Neural crest cell (in vitro differentiated cells): ENCODE measurements around the gene TMEM44. TPM values are rescaled to one million over a fixed set of nuclear protein-coding genes. Genes with fewer than 3 reads are reported as not detected.
"Not testable (repeated sequence)": the region's sequence is repeated elsewhere in the genome, so short reads cannot be mapped to it uniquely, and the experiment has no call there.

Experiments
- DNase-seq: peaks from one replicate; pipeline ENCODE4 v3.0.0; 2021; ENCODE audit warnings: low read depth, mixed read lengths, low spot score
- H3K27ac Mint-ChIP-seq: one replicate; pipeline ENCODE4 v1.8.0; 2021; ENCODE audit warnings: mild to moderate bottlenecking, mixed read lengths; ENCODE audit not compliant: unreplicated experiment
- H3K27me3 Mint-ChIP-seq: 2 replicates; pipeline ENCODE4 v1.8.0; 2021; ENCODE audit warnings: low read depth, mild to moderate bottlenecking, mixed read lengths
- H3K36me3 Mint-ChIP-seq: 2 replicates; pipeline ENCODE4 v1.8.0; 2021; ENCODE audit warnings: low read depth, mild to moderate bottlenecking, mixed read lengths
- H3K4me1 Mint-ChIP-seq: 2 replicates; pipeline ENCODE4 v1.8.0; 2021; ENCODE audit warnings: mixed read lengths
- H3K4me3 Mint-ChIP-seq: one replicate; pipeline ENCODE4 v1.8.0; 2021; ENCODE audit warnings: mild to moderate bottlenecking, mixed read lengths
- H3K9me3 Mint-ChIP-seq: 2 replicates; pipeline ENCODE4 v1.8.0; 2021; ENCODE audit warnings: mixed read lengths
- total RNA-seq: library from RNA; stranded (reverse); gene quantifications from 2 replicates; pipeline ENCODE4 v1.2.1, GENCODE V29; 2021
- TF ChIP-seq, protein P1 (sequence below): fragments of 200-600 bp; sonication (generic); conservative IDR thresholded peaks from 2 replicates; pipeline ENCODE4 v1.5.0; 2021; ENCODE audit warnings: antibody characterized with exemption, mild to moderate bottlenecking

TMEM44 gene
- total RNA-seq, 1 donor from 2014 or later = 43.8 TPM

DNA sequence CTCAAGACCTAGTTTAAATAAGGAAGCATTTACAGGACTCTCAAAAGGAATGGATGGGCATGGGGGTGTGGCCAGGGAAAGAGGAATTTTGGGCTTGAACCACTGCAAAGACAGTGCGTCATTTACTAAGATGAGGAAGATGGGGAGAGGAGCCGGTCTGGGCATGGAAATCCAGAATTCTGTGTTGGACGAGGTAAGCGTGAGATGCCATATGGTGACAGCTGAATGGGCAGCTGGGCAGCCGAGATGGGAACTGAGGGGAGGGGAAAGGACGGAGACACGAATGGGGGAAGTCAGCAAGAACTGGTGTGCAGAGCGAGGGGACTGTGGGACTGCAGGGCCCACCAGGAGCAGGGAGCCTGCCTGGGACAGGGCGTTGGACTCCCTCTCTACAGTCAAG is 24.2 kb downstream of the TMEM44 start:
- Mint-ChIP-seq H3K27ac (peak overlapping the region; percentile 71), H3K4me3 (no peak overlapping the region), H3K27me3 (no peaks in the 10 kb centered on the region), H3K36me3 (peaks cover 10% of the 10 kb centered on the region), H3K4me1 (no peaks in the 10 kb centered on the region), H3K9me3 (no peaks in the 10 kb centered on the region)
- DNase-seq = no peak
- TF ChIP-seq, protein P1, sequence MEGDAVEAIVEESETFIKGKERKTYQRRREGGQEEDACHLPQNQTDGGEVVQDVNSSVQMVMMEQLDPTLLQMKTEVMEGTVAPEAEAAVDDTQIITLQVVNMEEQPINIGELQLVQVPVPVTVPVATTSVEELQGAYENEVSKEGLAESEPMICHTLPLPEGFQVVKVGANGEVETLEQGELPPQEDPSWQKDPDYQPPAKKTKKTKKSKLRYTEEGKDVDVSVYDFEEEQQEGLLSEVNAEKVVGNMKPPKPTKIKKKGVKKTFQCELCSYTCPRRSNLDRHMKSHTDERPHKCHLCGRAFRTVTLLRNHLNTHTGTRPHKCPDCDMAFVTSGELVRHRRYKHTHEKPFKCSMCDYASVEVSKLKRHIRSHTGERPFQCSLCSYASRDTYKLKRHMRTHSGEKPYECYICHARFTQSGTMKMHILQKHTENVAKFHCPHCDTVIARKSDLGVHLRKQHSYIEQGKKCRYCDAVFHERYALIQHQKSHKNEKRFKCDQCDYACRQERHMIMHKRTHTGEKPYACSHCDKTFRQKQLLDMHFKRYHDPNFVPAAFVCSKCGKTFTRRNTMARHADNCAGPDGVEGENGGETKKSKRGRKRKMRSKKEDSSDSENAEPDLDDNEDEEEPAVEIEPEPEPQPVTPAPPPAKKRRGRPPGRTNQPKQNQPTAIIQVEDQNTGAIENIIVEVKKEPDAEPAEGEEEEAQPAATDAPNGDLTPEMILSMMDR = no peak

DNA sequence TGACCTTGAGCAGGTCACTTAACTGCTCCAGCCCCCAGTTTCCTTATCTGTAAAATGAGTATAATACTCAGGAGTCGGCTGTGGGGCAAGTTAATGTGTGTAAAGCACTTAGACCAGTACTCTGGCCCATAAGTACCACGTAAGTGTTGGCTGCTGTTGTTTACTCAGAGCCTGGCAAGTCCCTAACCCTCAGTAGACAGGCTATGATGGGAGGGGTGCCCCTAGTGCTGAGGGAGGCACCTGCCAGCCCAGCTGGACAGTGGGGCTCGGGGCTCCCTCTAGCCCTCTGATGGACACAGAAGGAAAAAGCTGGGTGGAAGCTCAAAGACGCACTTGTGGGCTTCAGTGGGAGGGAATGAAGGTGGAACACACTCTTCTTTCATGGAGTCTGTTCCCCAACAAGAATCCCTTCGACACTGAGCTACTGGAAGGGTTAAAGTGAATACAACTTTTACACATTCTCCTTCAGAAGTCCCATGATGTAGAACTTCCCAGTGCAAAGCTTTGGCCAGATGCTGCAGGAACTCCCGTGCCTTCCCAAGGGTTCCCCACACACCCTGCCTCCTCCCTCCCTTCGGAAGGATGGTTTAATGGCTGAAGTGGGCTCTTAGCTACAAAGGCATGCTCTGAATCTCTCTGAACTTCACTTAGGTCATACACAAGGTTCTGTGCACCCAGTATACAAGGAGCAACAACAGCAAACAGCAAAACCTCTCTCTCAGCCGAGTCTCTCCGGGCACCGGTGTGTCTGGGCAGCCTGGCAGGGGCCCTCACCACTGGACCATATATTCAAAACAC is 25.4 kb downstream of the TMEM44 start:
- Mint-ChIP-seq H3K36me3 (peaks cover 10% of the 10 kb centered on the region), H3K4me3 (no peak overlapping the region), H3K4me1 (no peaks in the 10 kb centered on the region), H3K27me3 (no peaks in the 10 kb centered on the region), H3K27ac (no peak overlapping the region), H3K9me3 (no peaks in the 10 kb centered on the region)
- TF ChIP-seq, protein P1 = no peak
- DNase-seq = no peak

DNA sequence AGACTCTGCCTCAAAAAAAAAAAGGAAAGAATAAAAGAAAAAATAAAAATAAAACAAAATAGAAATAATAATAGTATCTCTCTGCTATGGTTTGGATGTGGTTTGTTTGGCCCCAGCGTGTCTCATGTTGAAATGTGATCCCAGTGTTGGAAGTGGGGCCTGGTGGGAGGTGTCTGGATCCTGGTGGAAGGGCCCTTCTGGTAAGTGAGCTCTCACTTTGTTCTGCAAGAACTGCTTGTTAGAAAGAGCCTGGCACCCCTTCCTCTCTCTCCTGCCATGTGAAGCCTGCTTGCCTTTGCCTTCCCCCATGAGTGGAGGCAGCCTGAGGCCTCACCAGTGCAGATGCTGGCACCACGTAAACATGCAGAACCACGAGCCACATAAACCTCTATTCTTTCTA is 26.3 kb downstream of the TMEM44 start:
- peaks cover 10% of the 10 kb centered on the region for H3K36me3 Mint-ChIP-seq
- no peaks in the 10 kb centered on the region for H3K9me3 Mint-ChIP-seq
- H3K27me3 Mint-ChIP-seq = no peaks in the 10 kb centered on the region
- DNase-seq = no peak
- no peaks in the 10 kb centered on the region for H3K4me1 Mint-ChIP-seq
- no peak overlapping the region for H3K4me3 Mint-ChIP-seq
- TF ChIP-seq, protein P1 = no peak
- H3K27ac Mint-ChIP-seq = no peak overlapping the region

DNA sequence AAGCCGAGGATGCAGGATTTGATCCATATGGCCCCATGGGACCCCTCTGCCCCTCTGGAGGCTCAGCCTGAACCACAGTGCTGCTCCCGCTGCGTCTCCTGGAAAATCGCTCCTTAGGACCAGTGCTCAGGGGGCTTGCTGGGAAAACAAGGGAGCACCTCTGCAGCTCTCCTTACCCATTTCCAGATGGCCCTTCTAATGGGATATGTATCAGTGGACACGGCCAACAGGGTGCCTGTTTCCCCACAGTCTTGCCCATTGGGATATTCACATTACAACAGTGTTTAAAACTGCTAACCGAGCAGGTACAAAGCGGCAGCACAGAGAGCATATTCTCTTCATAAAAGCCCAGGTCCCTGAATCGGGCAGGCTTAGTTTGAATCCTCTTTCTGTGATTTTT is 27.1 kb downstream of the TMEM44 start:
- Mint-ChIP-seq H3K27me3 (no peaks in the 10 kb centered on the region), H3K27ac (no peak overlapping the region), H3K4me3 (no peak overlapping the region), H3K9me3 (no peaks in the 10 kb centered on the region), H3K36me3 (peaks cover 15% of the 10 kb centered on the region), H3K4me1 (no peaks in the 10 kb centered on the region)
- TF ChIP-seq, protein P1 = no peak
- DNase-seq = no peak

DNA sequence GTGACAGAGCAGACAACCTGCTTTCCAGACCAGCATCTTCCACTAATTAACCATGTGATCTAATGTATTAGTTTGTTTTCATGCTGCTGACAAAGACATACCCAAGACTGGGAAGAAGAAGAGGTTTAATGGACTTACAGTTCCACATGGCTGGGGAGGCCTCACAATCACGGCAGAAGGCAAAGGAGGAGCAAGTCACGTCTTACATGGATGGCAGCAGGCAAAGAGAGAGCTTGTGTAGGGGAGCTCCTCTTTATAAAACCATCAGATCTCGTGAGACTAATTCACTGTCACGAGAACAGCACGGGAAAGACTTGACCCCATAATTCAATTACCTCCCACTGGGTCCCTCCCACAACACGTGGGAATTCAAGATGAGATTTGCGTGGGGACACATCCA is 27.9 kb downstream of the TMEM44 start:
- H3K27me3 Mint-ChIP-seq, DNase-seq, H3K4me3 Mint-ChIP-seq, H3K4me1 Mint-ChIP-seq, H3K27ac Mint-ChIP-seq, H3K9me3 Mint-ChIP-seq: not testable (repeated sequence)
- H3K36me3 Mint-ChIP-seq = peaks cover 15% of the 10 kb centered on the region

DNA sequence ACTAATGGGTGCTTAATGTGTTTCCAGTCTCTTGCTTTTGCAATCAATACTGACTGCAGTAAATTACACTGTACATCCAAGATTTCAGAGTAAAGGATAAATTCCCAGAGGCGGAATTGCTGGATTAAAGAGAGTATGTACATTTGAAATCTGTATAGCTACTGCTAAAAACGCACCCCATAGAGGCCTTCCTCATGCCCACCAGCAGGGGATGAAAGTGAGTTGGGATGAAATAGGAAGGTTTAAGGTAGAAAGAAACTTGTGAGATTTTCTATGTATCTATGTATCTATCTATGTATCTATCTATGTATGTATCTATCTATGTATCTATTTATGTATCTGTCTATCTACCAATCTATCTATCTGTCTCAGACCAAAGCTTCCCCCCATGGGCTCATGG is 28.4 kb downstream of the TMEM44 start:
- Mint-ChIP-seq H3K36me3 (peaks cover 15% of the 10 kb centered on the region), H3K27ac (no peak overlapping the region), H3K27me3 (no peaks in the 10 kb centered on the region), H3K4me1 (no peaks in the 10 kb centered on the region), H3K9me3 (no peaks in the 10 kb centered on the region), H3K4me3 (no peak overlapping the region)
- TF ChIP-seq, protein P1 = peak; percentile 47
- DNase-seq = no peak
